ENCODE data around the gene ZNF317. TPM values are rescaled to one million over a fixed set of nuclear protein-coding genes. Genes with fewer than 3 reads are reported as not detected.

The ZNF317 gene
- total and polyA plus RNA-seq, 9 of the 15 experiments (the other 6 are each of a cell fraction or from before 2014, with no cell fraction given) = 17.3 to 43.2 (median 34.8) TPM

- ChIA-PET CTCF (ENCODE audit: low intra/inter-chr PET ratio) (no interaction called here), POLR2A (no interaction called here)
- in situ Hi-C loops (cut with MboI) = no loop called here
- Histone ChIP-seq H3K9me3 (replicated peaks; ENCODE audit: control insufficient read depth, insufficient read depth, low read depth, low read length) (peaks cover 11% of the 10 kb centered on the region), H3K4me3 (no peak overlapping the region), H3K4me2 (ENCODE audit: insufficient read depth, low read length) (no peak overlapping the region), H3K9me1 (ENCODE audit: control insufficient read depth, insufficient read depth, low read length) (no peaks in the 10 kb centered on the region), H3K27ac (ENCODE audit: extremely low read depth, low read depth, low read length) (no peak overlapping the region), H3K4me1 (replicated peaks in 1 of 2; ENCODE audit: control insufficient read depth in 2 of 2, insufficient read depth in 2 of 2, low read length in 2 of 2) (no peaks in the 10 kb centered on the region), H3K36me3 (ENCODE audit: control insufficient read depth, insufficient read depth, low read length) (peaks cover 32% of the 10 kb centered on the region), H3K27me3 (ENCODE audit: control insufficient read depth in 2 of 2, insufficient read depth in 2 of 2, low read length in 2 of 2) (no peaks in the 10 kb centered on the region), H3K9ac (ENCODE audit: insufficient read depth in 1 of 2, low read depth in 2 of 2, low read length in 2 of 2) (no peak overlapping the region), H4K20me1 (replicated peaks; ENCODE audit: control insufficient read depth, insufficient read depth, low read length) (no peaks in the 10 kb centered on the region), H3K79me2 (ENCODE audit: control insufficient read depth, insufficient read depth, low read length) (no peaks in the 10 kb centered on the region), H2AFZ (ENCODE audit: low read depth, low read length) (no peak overlapping the region)
- intact Hi-C loops (cut with micrococcal nuclease) = no loop called here
- FAIRE-seq = no peak
- BruUV-seq (replicated peaks) = no TSS peak
- ATAC-seq = no peak
- DNase-seq (ENCODE audit: extremely low read depth in 1 of 4, low spot score in 3 of 4) = no peak
- no peak for TF ChIP-seq NFYB (IDR thresholded peaks at IDR 0.05; ENCODE audit: extremely low read depth, insufficient read length)
- TF ChIP-seq, protein P1, sequence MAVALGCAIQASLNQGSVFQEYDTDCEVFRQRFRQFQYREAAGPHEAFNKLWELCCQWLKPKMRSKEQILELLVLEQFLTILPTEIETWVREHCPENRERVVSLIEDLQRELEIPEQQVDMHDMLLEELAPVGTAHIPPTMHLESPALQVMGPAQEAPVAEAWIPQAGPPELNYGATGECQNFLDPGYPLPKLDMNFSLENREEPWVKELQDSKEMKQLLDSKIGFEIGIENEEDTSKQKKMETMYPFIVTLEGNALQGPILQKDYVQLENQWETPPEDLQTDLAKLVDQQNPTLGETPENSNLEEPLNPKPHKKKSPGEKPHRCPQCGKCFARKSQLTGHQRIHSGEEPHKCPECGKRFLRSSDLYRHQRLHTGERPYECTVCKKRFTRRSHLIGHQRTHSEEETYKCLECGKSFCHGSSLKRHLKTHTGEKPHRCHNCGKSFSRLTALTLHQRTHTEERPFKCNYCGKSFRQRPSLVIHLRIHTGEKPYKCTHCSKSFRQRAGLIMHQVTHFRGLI (CRISPR knock-in tag; IDR thresholded peaks at IDR 0.05) = no peak
- 78% methylated on average over 1 of the region's 3 CpGs for WGBS (ENCODE audit: insufficient coverage, low coverage, missing lambda C conversion rate)
Observed at GRCh38 chr19:9165261-9165660, 25.1 kb downstream of the ZNF317 start.

DNA sequence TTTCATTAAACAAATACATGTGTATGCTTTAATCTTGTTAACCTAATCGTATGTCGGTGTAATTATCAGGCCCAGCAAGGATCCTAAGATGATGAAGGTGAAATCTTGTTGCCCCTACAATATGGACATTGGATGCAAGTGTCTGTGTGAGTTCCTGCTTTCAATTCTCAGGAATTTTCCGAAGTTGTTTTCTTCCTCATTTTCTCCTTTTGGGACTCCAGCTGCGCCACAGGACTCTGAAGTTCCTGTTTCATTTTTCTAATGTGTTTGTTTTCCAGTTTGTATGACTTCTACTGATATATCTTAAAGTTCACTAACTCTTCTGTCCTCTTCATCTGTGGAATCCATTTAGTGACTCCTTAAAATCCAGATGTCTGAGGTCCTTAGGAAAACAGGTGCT, 26.6 kb downstream of the ZNF317 start:
- no peak overlapping the region for H3K4me2 ChIP-seq (ENCODE audit: insufficient read depth, low read length)
- no peaks in the 10 kb centered on the region for H3K4me1 ChIP-seq (replicated peaks in 1 of 2; ENCODE audit: control insufficient read depth in 2 of 2, insufficient read depth in 2 of 2, low read length in 2 of 2)
- H3K9me1 ChIP-seq (ENCODE audit: control insufficient read depth, insufficient read depth, low read length) = no peaks in the 10 kb centered on the region
- H3K36me3 ChIP-seq (ENCODE audit: control insufficient read depth, insufficient read depth, low read length) = peaks cover 16% of the 10 kb centered on the region
- FAIRE-seq (no peak), DNase-seq (ENCODE audit: extremely low read depth in 1 of 4, low spot score in 3 of 4) (no peak), ATAC-seq (no peak)
- H3K4me3 ChIP-seq = no peak overlapping the region
- no peaks in the 10 kb centered on the region for H4K20me1 ChIP-seq (replicated peaks; ENCODE audit: control insufficient read depth, insufficient read depth, low read length)
- BruUV-seq (replicated peaks) = no TSS peak
- H3K27ac ChIP-seq (ENCODE audit: extremely low read depth, low read depth, low read length) = no peak overlapping the region
- WGBS (ENCODE audit: insufficient coverage, low coverage, missing lambda C conversion rate) = no CpG with 5 or more reads among the region's 4 CpGs
- no peak overlapping the region for H2AFZ ChIP-seq (ENCODE audit: low read depth, low read length)
- TF ChIP-seq ZNF75A (CRISPR knock-in tag; IDR thresholded peaks at IDR 0.05) (no peak), CBX1 (IDR thresholded peaks at IDR 0.05; ENCODE audit: low read depth) (no peak), GTF2E2 (tag; IDR thresholded peaks at IDR 0.05) (no peak), ZC3H11A (IDR thresholded peaks at IDR 0.05; ENCODE audit: low read depth, low read length) (no peak)
- TF ChIP-seq, protein P2, sequence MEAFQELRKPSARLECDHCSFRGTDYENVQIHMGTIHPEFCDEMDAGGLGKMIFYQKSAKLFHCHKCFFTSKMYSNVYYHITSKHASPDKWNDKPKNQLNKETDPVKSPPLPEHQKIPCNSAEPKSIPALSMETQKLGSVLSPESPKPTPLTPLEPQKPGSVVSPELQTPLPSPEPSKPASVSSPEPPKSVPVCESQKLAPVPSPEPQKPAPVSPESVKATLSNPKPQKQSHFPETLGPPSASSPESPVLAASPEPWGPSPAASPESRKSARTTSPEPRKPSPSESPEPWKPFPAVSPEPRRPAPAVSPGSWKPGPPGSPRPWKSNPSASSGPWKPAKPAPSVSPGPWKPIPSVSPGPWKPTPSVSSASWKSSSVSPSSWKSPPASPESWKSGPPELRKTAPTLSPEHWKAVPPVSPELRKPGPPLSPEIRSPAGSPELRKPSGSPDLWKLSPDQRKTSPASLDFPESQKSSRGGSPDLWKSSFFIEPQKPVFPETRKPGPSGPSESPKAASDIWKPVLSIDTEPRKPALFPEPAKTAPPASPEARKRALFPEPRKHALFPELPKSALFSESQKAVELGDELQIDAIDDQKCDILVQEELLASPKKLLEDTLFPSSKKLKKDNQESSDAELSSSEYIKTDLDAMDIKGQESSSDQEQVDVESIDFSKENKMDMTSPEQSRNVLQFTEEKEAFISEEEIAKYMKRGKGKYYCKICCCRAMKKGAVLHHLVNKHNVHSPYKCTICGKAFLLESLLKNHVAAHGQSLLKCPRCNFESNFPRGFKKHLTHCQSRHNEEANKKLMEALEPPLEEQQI (IDR thresholded peaks at IDR 0.05) = no peak
- H3K9me3 ChIP-seq (replicated peaks; ENCODE audit: control insufficient read depth, insufficient read depth, low read depth, low read length) = no peaks in the 10 kb centered on the region; the same call in 1 of the 2 replicates
- in situ Hi-C loops (cut with MboI) (no loop called here), intact Hi-C loops (cut with micrococcal nuclease) (no loop called here)
- ChIA-PET CTCF (ENCODE audit: low intra/inter-chr PET ratio) (no interaction called here), POLR2A (no interaction called here)
- no peaks in the 10 kb centered on the region for H3K79me2 ChIP-seq (ENCODE audit: control insufficient read depth, insufficient read depth, low read length)
- no peaks in the 10 kb centered on the region for H3K27me3 ChIP-seq (ENCODE audit: control insufficient read depth in 2 of 2, insufficient read depth in 2 of 2, low read length in 2 of 2)
- H3K9ac ChIP-seq (ENCODE audit: insufficient read depth in 1 of 2, low read depth in 2 of 2, low read length in 2 of 2) = no peak overlapping the region
